Adrenal gland (tissue), 5 donors: ENCODE measurements around the gene PPFIA4.

Experiments used
- CTCF ChIP-seq, 6 experiments: fragments of 450-650 bp in 4 of 6; fragments of 200-600 bp in 2 of 6; sonication (generic) in 1 of 6; IDR thresholded peaks; 1 replicate in 5 of 6; 2 replicates in 1 of 6; pipeline versions ENCODE4 v1.5.1 to v1.8.0; 2016 to 2021; ENCODE audit warnings: antibody characterized with exemption in 6 of 6, mild to moderate bottlenecking in 2 of 6, moderate library complexity in 1 of 6
- POLR2A ChIP-seq, 2 donors: fragments of 450-650 bp; IDR thresholded peaks; one replicate each; pipeline ENCODE4 v1.6.1; 2017; ENCODE audit warnings: antibody characterized with exemption in 2 of 2, mild to moderate bottlenecking in 2 of 2, moderate library complexity in 1 of 2
- donor health status: DM: no; HTN: no; CAD: no.

GRCh38 chr1:203051841-203052324, 25.6 kb downstream of the PPFIA4 start:
- TF ChIP-seq POLR2A (IDR thresholded peaks at IDR 0.05), result no peak
- TF ChIP-seq CTCF (IDR thresholded peaks at IDR 0.05), result no peak
